IPS DF 4.7 (cell line): ENCODE data around the gene TACR1.
A peak's percentile ranks its signal among the peaks of the same experiment; 100 is the strongest.
"Not testable (repeated sequence)": the region's sequence is repeated elsewhere in the genome, so short reads cannot be mapped to it uniquely, and the experiment has no call there.

Source experiments
- DNase-seq: peaks from one replicate; pipeline ENCODE4 v3.0.0-alpha.2; 2013; ENCODE audit warnings: low spot score; ENCODE audit errors: extremely low read depth

TACR1 gene

GRCh38 chr2:75146606-75147332 lies 52.6 kb downstream of the TACR1 start:
- no peak for DNase-seq

- DNase-seq: not testable (repeated sequence)
Measured at GRCh38 chr2:75146221-75146605, 53.1 kb downstream of the TACR1 start.

GRCh38 chr2:75142081-75142480 lies 57.2 kb downstream of the TACR1 start:
- no peak for DNase-seq

- DNase-seq: no peak
Measured at GRCh38 chr2:75140288-75140687, 59.0 kb downstream of the TACR1 start.

- no peak for DNase-seq
Measured at GRCh38 chr2:75139171-75139570, 60.1 kb downstream of the TACR1 start.

- no peak for DNase-seq
Measured at GRCh38 chr2:75138528-75138927, 60.8 kb downstream of the TACR1 start.

GRCh38 chr2:75135776-75136400 lies 63.4 kb downstream of the TACR1 start:
- no peak for DNase-seq

GRCh38 chr2:75134860-75135259 lies 64.5 kb downstream of the TACR1 start:
- no peak for DNase-seq

GRCh38 chr2:75133621-75134570 lies 65.4 kb downstream of the TACR1 start:
- DNase-seq: no peak

GRCh38 chr2:75130171-75130570 lies 69.1 kb downstream of the TACR1 start:
- no peak for DNase-seq

GRCh38 chr2:75123876-75124275 lies 75.4 kb downstream of the TACR1 start:
- no peak for DNase-seq

GRCh38 chr2:75113231-75113869 lies 86.0 kb downstream of the TACR1 start:
- no peak for DNase-seq

GRCh38 chr2:75108937-75109482 lies 90.3 kb downstream of the TACR1 start:
- no peak for DNase-seq

- no peak for DNase-seq
Measured at GRCh38 chr2:75102011-75102410, 97.3 kb downstream of the TACR1 start.

- no peak for DNase-seq
Measured at GRCh38 chr2:75100801-75101151, 98.5 kb downstream of the TACR1 start.

- no peak for DNase-seq
Measured at GRCh38 chr2:75100011-75100800, 99.1 kb downstream of the TACR1 start.

- no peak for DNase-seq
Measured at GRCh38 chr2:75099521-75099922, 99.8 kb downstream of the TACR1 start.

GRCh38 chr2:75098856-75099255 lies 100.5 kb downstream of the TACR1 start:
- peak; percentile 36 for DNase-seq

- no peak for DNase-seq
Measured at GRCh38 chr2:75097831-75098230, 101.5 kb downstream of the TACR1 start.

- no peak for DNase-seq
Measured at GRCh38 chr2:75094405-75094804, 104.9 kb downstream of the TACR1 start.
